Mesothelial cell of epicardium (in vitro differentiated cells): ENCODE measurements around the gene CASD1. TPM values are rescaled to one million over a fixed set of nuclear protein-coding genes. Genes with fewer than 3 reads are reported as not detected.
A peak's percentile ranks its signal among the peaks of the same experiment; 100 is the strongest.

Experiments used
- DNase-seq, 2 experiments: peaks; one replicate each; pipeline ENCODE4 v3.0.0; 2021; ENCODE audit warnings: low spot score in 2 of 2; ENCODE audit not compliant: unreplicated experiment in 2 of 2
- H3K27ac Mint-ChIP-seq: 2 replicates; pipeline ENCODE4 v1.8.0; 2021; ENCODE audit warnings: mixed read lengths
- H3K27me3 Mint-ChIP-seq: 2 replicates; pipeline ENCODE4 v1.8.0; 2021; ENCODE audit warnings: low read depth, mixed read lengths
- H3K36me3 Mint-ChIP-seq: 2 replicates; pipeline ENCODE4 v1.8.0; 2021; ENCODE audit warnings: mixed read lengths
- H3K4me1 Mint-ChIP-seq: 2 replicates; pipeline ENCODE4 v1.8.0; 2021; ENCODE audit warnings: mixed read lengths
- H3K4me3 Mint-ChIP-seq: 2 replicates; pipeline ENCODE4 v1.8.0; 2021; ENCODE audit warnings: mild to moderate bottlenecking, moderate library complexity, mixed read lengths
- H3K9me3 Mint-ChIP-seq: 2 replicates; pipeline ENCODE4 v1.8.0; 2021; ENCODE audit warnings: mixed read lengths
- CTCF ChIP-seq: fragments of 200-600 bp; sonication (generic); IDR thresholded peaks from one replicate; pipeline ENCODE4 v1.5.0; 2021; ENCODE audit warnings: antibody characterized with exemption; ENCODE audit not compliant: unreplicated experiment
- total RNA-seq: library from RNA; stranded (reverse); gene quantifications from 3 replicates; pipeline ENCODE4 v1.2.1, GENCODE V29; 2021

CASD1 gene
- total RNA-seq, 1 donor from 2014 or later: 35.6 TPM

- Mint-ChIP-seq H3K9me3 (no peaks in the 10 kb centered on the region), H3K27ac (peak overlapping the region; percentile 55), H3K27me3 (no peaks in the 10 kb centered on the region), H3K4me3 (no peak overlapping the region), H3K36me3 (no peaks in the 10 kb centered on the region), H3K4me1 (peaks cover 50% of the 10 kb centered on the region)
- no peak for TF ChIP-seq CTCF
- DNase-seq: no peak
Measured at GRCh38 chr7:94513565-94513860, 3.9 kb downstream of the CASD1 start.

- Mint-ChIP-seq H3K36me3 (peaks cover 3% of the 10 kb centered on the region), H3K4me1 (peaks cover 50% of the 10 kb centered on the region), H3K27ac (peak overlapping the region; percentile 88), H3K9me3 (no peaks in the 10 kb centered on the region), H3K27me3 (no peaks in the 10 kb centered on the region), H3K4me3 (peak overlapping the region; percentile 7)
- no peak for DNase-seq
- no peak for TF ChIP-seq CTCF
Measured at GRCh38 chr7:94514140-94514889, 4.7 kb downstream of the CASD1 start.

- Mint-ChIP-seq H3K4me1 (peaks cover 50% of the 10 kb centered on the region), H3K4me3 (no peak overlapping the region), H3K36me3 (peaks cover 6% of the 10 kb centered on the region), H3K27me3 (no peaks in the 10 kb centered on the region), H3K9me3 (no peaks in the 10 kb centered on the region), H3K27ac (peak overlapping the region; percentile 81)
- DNase-seq: no peak
- TF ChIP-seq CTCF: no peak
Measured at GRCh38 chr7:94514917-94515316, 5.3 kb downstream of the CASD1 start.

GRCh38 chr7:94525923-94526322, 16.3 kb downstream of the CASD1 start:
- peaks cover 36% of the 10 kb centered on the region for H3K36me3 Mint-ChIP-seq
- TF ChIP-seq CTCF: no peak
- H3K4me1 Mint-ChIP-seq: no peaks in the 10 kb centered on the region
- no peak overlapping the region for H3K4me3 Mint-ChIP-seq
- H3K27ac Mint-ChIP-seq: no peak overlapping the region
- peaks cover 6% of the 10 kb centered on the region for H3K9me3 Mint-ChIP-seq
- DNase-seq: no peak
- H3K27me3 Mint-ChIP-seq: no peaks in the 10 kb centered on the region

GRCh38 chr7:94529516-94529915, 19.9 kb downstream of the CASD1 start:
- no peaks in the 10 kb centered on the region for H3K4me1 Mint-ChIP-seq
- no peak for TF ChIP-seq CTCF
- no peak overlapping the region for H3K27ac Mint-ChIP-seq
- DNase-seq: no peak
- H3K27me3 Mint-ChIP-seq: no peaks in the 10 kb centered on the region
- no peaks in the 10 kb centered on the region for H3K9me3 Mint-ChIP-seq
- H3K36me3 Mint-ChIP-seq: peaks cover 15% of the 10 kb centered on the region
- H3K4me3 Mint-ChIP-seq: no peak overlapping the region

- Mint-ChIP-seq H3K4me3 (no peak overlapping the region), H3K36me3 (peaks cover 21% of the 10 kb centered on the region), H3K9me3 (no peaks in the 10 kb centered on the region), H3K27ac (no peak overlapping the region), H3K27me3 (no peaks in the 10 kb centered on the region), H3K4me1 (no peaks in the 10 kb centered on the region)
- TF ChIP-seq CTCF: no peak
- DNase-seq: no peak
Measured at GRCh38 chr7:94530109-94530508, 20.5 kb downstream of the CASD1 start.
